GM12878 (cell line): Measurements from ENCODE around the gene S100P. TPM values are rescaled to one million over a fixed set of nuclear protein-coding genes. Genes with fewer than 3 reads are reported as not detected.

ENCODE experiments used
- ATAC-seq: fragments of 200-7000 bp; cut with Tn5 transposase; 3 replicates; pipeline ENCODE4 v1.9.1; 2020; ENCODE audit warnings: mild to moderate bottlenecking, moderate library complexity
- BruUV-seq: library from RNA; stranded (reverse); fragments of 400-500 nt; replicated peaks from 2 replicates; lab custom pipeline; 2021; lab: Mats Ljungman, UMichigan
- CTCF ChIA-PET: fragments of 300-600 bp; sonication (Branson Sonifier 250); formaldehyde crosslinking; extraction: SDS; loops from one replicate; lab custom pipeline; 2021; ENCODE audit warnings: inconsistent platforms; lab: Yijun Ruan, JAX
- POLR2A ChIA-PET: fragments of 350-600 bp; formaldehyde crosslinking; extraction: SDS; loops from one replicate; lab custom pipeline; 2021; ENCODE audit warnings: inconsistent platforms; lab: Charles Lee
- RAD21 ChIA-PET: fragments of 300-600 bp; sonication (Branson Sonifier 250); formaldehyde crosslinking; loops from one replicate; lab custom pipeline; 2023; ENCODE audit warnings: antibody characterized with exemption; ENCODE audit not compliant: unreplicated experiment; lab: Charles Lee
- SMC1A ChIA-PET: fragments of 300-600 bp; sonication (Branson Sonifier 250); formaldehyde crosslinking; loops from one replicate; lab custom pipeline; 2023; ENCODE audit not compliant: unreplicated experiment, uncharacterized antibody; lab: Charles Lee
- DNase-seq: peaks from one replicate; pipeline ENCODE4 v3.0.0-alpha.2; 2011; ENCODE audit warnings: low read depth, low spot score
- FAIRE-seq: peaks from 3 replicates; lab custom pipeline; 2011; peaks lifted over from hg19 to GRCh38; lab: Jason Lieb, UNC
- H2AFZ ChIP-seq: 2 replicates; pipeline ENCODE4 v1.6.0; 2011; ENCODE audit warnings: low read depth, low read length, control low read depth; ENCODE audit not compliant: control insufficient read depth
- H3K27ac ChIP-seq: 2 replicates; pipeline ENCODE4 v1.5.1; 2011; ENCODE audit warnings: control low read depth; ENCODE audit not compliant: control insufficient read depth, insufficient read depth
- H3K27me3 ChIP-seq, 2 experiments: replicated peaks in 1 of 2; 2 replicates each; pipeline versions ENCODE4 v1.6.0 to v1.6.1; 2011; ENCODE audit warnings: low read length in 1 of 2; ENCODE audit not compliant: control insufficient read depth in 2 of 2, insufficient read depth in 2 of 2
- H3K36me3 ChIP-seq, 2 experiments: 2 replicates each; pipeline ENCODE4 v1.5.1; 2011; ENCODE audit warnings: low read length in 1 of 2; ENCODE audit not compliant: control insufficient read depth in 2 of 2, insufficient read depth in 2 of 2
- H3K4me1 ChIP-seq: 2 replicates; pipeline ENCODE4 v1.6.1; 2011; ENCODE audit warnings: mild to moderate bottlenecking, low read length, moderate library complexity, mixed read lengths; ENCODE audit not compliant: control insufficient read depth, insufficient read depth
- H3K4me2 ChIP-seq: 2 replicates; pipeline ENCODE4 v1.6.0; 2011; ENCODE audit warnings: control low read depth; ENCODE audit not compliant: control insufficient read depth, insufficient read depth
- H3K4me3 ChIP-seq: fragments of 200-600 bp; sonication (generic); 2 replicates; pipeline ENCODE4 v1.5.1; 2016
- H3K79me2 ChIP-seq: 2 replicates; pipeline ENCODE4 v1.6.0; 2011; ENCODE audit warnings: low read length; ENCODE audit not compliant: control insufficient read depth, insufficient read depth
- H3K9ac ChIP-seq: 2 replicates; pipeline ENCODE4 v1.8.0; 2011; ENCODE audit warnings: low read length, control low read depth, mixed read lengths; ENCODE audit not compliant: control insufficient read depth, insufficient read depth
- H3K9me3 ChIP-seq: replicated peaks from 3 replicates; pipeline ENCODE4 v1.5.1; 2011; ENCODE audit warnings: mild to moderate bottlenecking, low read length; ENCODE audit not compliant: control insufficient read depth, insufficient read depth
- H4K20me1 ChIP-seq: 2 replicates; pipeline ENCODE4 v1.6.0; 2011; ENCODE audit not compliant: control insufficient read depth, insufficient read depth
- BCL11A ChIP-seq: IDR thresholded peaks from 2 replicates; pipeline ENCODE4 v1.6.1; 2011; ENCODE audit warnings: low read depth, low read length
- CREB1 ChIP-seq: IDR thresholded peaks from 2 replicates; pipeline ENCODE4 v1.6.1; 2012; ENCODE audit warnings: low read depth, mild to moderate bottlenecking, inconsistent platforms
- CTCF ChIP-seq, 3 experiments: IDR thresholded peaks in 2 of 3; conservative IDR thresholded peaks in 1 of 3; 2 replicates each; pipeline ENCODE4 v1.5.1; 2011; ENCODE audit warnings: low read depth in 3 of 3, low read length in 3 of 3, mild to moderate bottlenecking in 3 of 3, control low read depth in 2 of 3, moderate library complexity in 2 of 3, inconsistent platforms in 1 of 3, mixed read lengths in 1 of 3; ENCODE audit not compliant: control insufficient read depth in 2 of 3, insufficient read depth in 1 of 3; ENCODE audit errors: extremely low read depth in 1 of 3
- EGR1 ChIP-seq, 2 experiments: IDR thresholded peaks; 1 replicate in 1 of 2; 2 replicates in 1 of 2; pipeline ENCODE4 v1.6.1; 2011 to 2012; ENCODE audit warnings: low read depth in 2 of 2, low read length in 2 of 2, borderline replicate concordance in 1 of 2, mild to moderate bottlenecking in 1 of 2, moderate library complexity in 1 of 2
- NBN ChIP-seq: fragments of 450-650 bp; IDR thresholded peaks from 2 replicates; pipeline ENCODE4 v1.6.1; 2016
- POLR2A ChIP-seq: IDR thresholded peaks from 2 replicates; pipeline ENCODE4 v1.6.1; 2011; ENCODE audit warnings: low read depth, mild to moderate bottlenecking, low read length
- SKIL ChIP-seq: fragments of 450-650 bp; IDR thresholded peaks from 2 replicates; pipeline ENCODE4 v1.6.1; 2017; ENCODE audit warnings: mild to moderate bottlenecking, low read depth, inconsistent platforms; ENCODE audit not compliant: poor library complexity, severe bottlenecking
- USF2 ChIP-seq: IDR thresholded peaks from 2 replicates; pipeline ENCODE4 v1.6.1; 2011; ENCODE audit warnings: low read depth, low read length, improper control_type of control experiment, borderline replicate concordance
- WRNIP1 ChIP-seq: IDR thresholded peaks from 2 replicates; pipeline ENCODE4 v1.6.1; 2011; ENCODE audit warnings: low read depth, low read length, improper control_type of control experiment, borderline replicate concordance
- ZNF207 ChIP-seq: fragments of 450-650 bp; IDR thresholded peaks from 2 replicates; pipeline ENCODE4 v1.6.1; 2014; ENCODE audit warnings: antibody characterized with exemption, mild to moderate bottlenecking, borderline replicate concordance
- ZNF687 ChIP-seq: fragments of 450-650 bp; IDR thresholded peaks from 2 replicates; pipeline ENCODE4 v1.6.1; 2017; ENCODE audit warnings: mild to moderate bottlenecking, moderate library complexity
- WGBS: methylation state at CpG from one replicate; pipeline ENCODE4 v1.1.6; 2016; ENCODE audit warnings: low lambda C conversion rate; ENCODE audit not compliant: insufficient replicate concordance, insufficient coverage; ENCODE audit errors: missing lambda C conversion rate; 5-methylcytosine and 5-hydroxymethylcytosine counted together
- in situ Hi-C: fragments of 300-500 bp; cut with MboI; formaldehyde crosslinking; loops from 9 replicates; pipeline ENCODE4 v1.14.3; 2018; ENCODE audit warnings: mixed read lengths
- intact Hi-C: fragments of 100-400 bp; cut with micrococcal nuclease; formaldehyde crosslinking; loops from one replicate; pipeline ENCODE4 v1.14.2; 2022; ENCODE audit not compliant: unreplicated experiment
- polyA plus RNA-seq, 11 experiments: library from polyadenylated mRNA; depleted of rRNA in 4 of 11; unstranded in 6 of 11; stranded (reverse) in 5 of 11; fragments of >200 nt; fragmentation: Nextera tagmentation in 4 of 11; fragmentation: Illumina TruSeq in 1 of 11; extraction: Ambion mirVana in 4 of 11; extraction: Trizol in 1 of 11; gene quantifications; 1 replicate in 1 of 11; 2 replicates in 10 of 11; pipeline versions ENCODE4 v1.2.1 to v1.2.3, GENCODE V29; 2011 to 2016; ENCODE audit warnings: inconsistent platforms in 2 of 11, missing spikeins in 2 of 11, low read depth in 1 of 11
- total RNA-seq, 4 experiments: library from RNA; depleted of rRNA in 3 of 4; stranded (reverse); fragments of >200 nt in 3 of 4; fragmentation: Illumina TruSeq in 1 of 4; extraction: Trizol in 1 of 4; gene quantifications; 2 replicates each; pipeline versions ENCODE4 v1.2.1 to v1.2.3, GENCODE V29; 2013 to 2021

The S100P gene
- total and polyA plus RNA-seq, 10 of the 15 experiments (the other 5 are each of a cell fraction or from before 2014, with no cell fraction given) = 0.90 TPM; not detected in 9

- intact Hi-C loops (loop anchor here (2.0 kb wide), 3 partner anchors 34 to 42 kb away; partner anchors contain the start of genes BLOC1S4, MRFAP1 and MRFAP1L1), in situ Hi-C loops (no loop called here)
- ATAC-seq (peak; percentile 59), DNase-seq (peak; percentile 45), FAIRE-seq (peak; percentile 98)
- 7% methylated on average over 28 of the region's 40 CpGs for WGBS
- ChIA-PET POLR2A (interaction anchor here (0.7 to 1.6 kb wide), 6 partner anchors 13 to 44 kb away, joined by 3 to 6 read pairs (median 3); partner anchors contain the start of gene BLOC1S4), RAD21 (interaction anchor here (0.8 to 3.8 kb wide), 9 partner anchors 16 to 394 kb away, joined by 3 to 22 read pairs (median 4); partner anchors contain the start of genes GRPEL1, MAN2B2, MRFAP1 and MRFAP1L1), CTCF (interaction anchor here (0.6 to 2.3 kb wide), 22 partner anchors 9 to 428 kb away, joined by 3 to 36 read pairs (median 5); partner anchors contain the start of genes BLOC1S4 and MRFAP1L1), SMC1A (interaction anchor here (0.8 to 5.2 kb wide), 14 partner anchors 9 to 234 kb away, joined by 3 to 33 read pairs (median 4); partner anchors contain the start of gene BLOC1S4)
- Histone ChIP-seq H3K9me3 (no peaks in the 10 kb centered on the region; the same call in 2 of the 3 replicates), H3K4me3 (peak overlapping the region; percentile 74), H3K27ac (no peak overlapping the region), H3K4me2 (peak overlapping the region; percentile 89), H3K79me2 (peaks cover 25% of the 10 kb centered on the region), H4K20me1 (no peaks in the 10 kb centered on the region), H3K27me3 (no peaks in the 10 kb centered on the region), H3K36me3 (no peaks in the 10 kb centered on the region; a peak in 2 of 4 replicates), H3K9ac (peak overlapping the region; percentile 64), H3K4me1 (peaks cover 6% of the 10 kb centered on the region; the same call in 1 of the 2 replicates), H2AFZ (peak overlapping the region; percentile 0)
- BruUV-seq = TSS peak; percentile 77
- TF ChIP-seq WRNIP1 (0 out of 2 replicates have a peak, but pooled peaks have one; percentile 64), BCL11A (no peak), CTCF (IDR thresholded peaks at IDR 0.05 in 2 of 3, conservative IDR thresholded peaks at IDR 0.05 in 1 of 3; ENCODE audit: control insufficient read depth in 2 of 3, extremely low read depth in 1 of 3, insufficient read depth in 1 of 3, low read depth in 3 of 3, low read length in 3 of 3) (peak; percentile 48 to 67 (median 59); a peak in 5 of 6 replicates), SKIL (no peak), ZNF687 (no peak), POLR2A (no peak), NBN (no peak; the same call in 1 of the 2 replicates), EGR1 (IDR thresholded peaks at IDR 0.05; ENCODE audit: borderline replicate concordance in 1 of 2, low read depth in 2 of 2, low read length in 2 of 2) (0 out of 3 replicates have a peak, but pooled peaks of 1 of the 2 experiments have one; percentile 41), USF2 (no peak), CREB1 (no peak), ZNF207 (no peak)
Observed at GRCh38 chr4:6674500-6675149, 19.1 kb upstream of the S100P start.
